ENCODE measurements around the gene IKZF2. TPM values are rescaled to one million over a fixed set of nuclear protein-coding genes. Genes with fewer than 3 reads are reported as not detected.

IKZF2 gene
- total and polyA plus RNA-seq, 9 donors, result 0.52 to 7.4 (median 5.0) TPM

DNA sequence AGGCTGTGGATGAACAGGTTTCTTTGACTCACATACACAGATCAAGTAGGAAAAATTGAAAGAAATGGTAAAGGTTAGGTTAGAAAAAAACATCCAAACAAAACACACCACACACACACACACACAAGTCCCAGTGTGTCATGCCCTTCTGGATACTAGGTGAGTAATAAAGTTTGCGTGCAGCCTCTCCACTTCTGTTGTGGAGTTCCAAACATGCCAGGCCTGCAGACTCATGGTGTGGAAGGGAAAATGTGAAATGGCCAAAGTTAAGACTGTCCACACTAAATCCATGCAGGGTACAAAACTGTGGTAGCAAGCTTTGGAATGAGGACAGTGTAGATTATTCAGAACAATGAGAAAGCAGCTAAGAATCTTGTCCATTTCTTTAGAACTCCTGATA, 114.6 kb downstream of the IKZF2 start:
- Histone ChIP-seq H3K27ac (no peak overlapping the region), H3K27me3 (no peaks in the 10 kb centered on the region), H3K4me1 (ENCODE audit: insufficient read depth) (no peaks in the 10 kb centered on the region), H3K4me3 (no peak overlapping the region), H3K36me3 (no peaks in the 10 kb centered on the region), H3K9me3 (no peaks in the 10 kb centered on the region)
- WGBS, 3 donors, result 0 to 41% (median 0%) methylated on average over 1 of the region's 1 CpG
- intact Hi-C loops (cut with DNase I), result no loop called here
- DNase-seq, result no peak
- TF ChIP-seq, protein P1, sequence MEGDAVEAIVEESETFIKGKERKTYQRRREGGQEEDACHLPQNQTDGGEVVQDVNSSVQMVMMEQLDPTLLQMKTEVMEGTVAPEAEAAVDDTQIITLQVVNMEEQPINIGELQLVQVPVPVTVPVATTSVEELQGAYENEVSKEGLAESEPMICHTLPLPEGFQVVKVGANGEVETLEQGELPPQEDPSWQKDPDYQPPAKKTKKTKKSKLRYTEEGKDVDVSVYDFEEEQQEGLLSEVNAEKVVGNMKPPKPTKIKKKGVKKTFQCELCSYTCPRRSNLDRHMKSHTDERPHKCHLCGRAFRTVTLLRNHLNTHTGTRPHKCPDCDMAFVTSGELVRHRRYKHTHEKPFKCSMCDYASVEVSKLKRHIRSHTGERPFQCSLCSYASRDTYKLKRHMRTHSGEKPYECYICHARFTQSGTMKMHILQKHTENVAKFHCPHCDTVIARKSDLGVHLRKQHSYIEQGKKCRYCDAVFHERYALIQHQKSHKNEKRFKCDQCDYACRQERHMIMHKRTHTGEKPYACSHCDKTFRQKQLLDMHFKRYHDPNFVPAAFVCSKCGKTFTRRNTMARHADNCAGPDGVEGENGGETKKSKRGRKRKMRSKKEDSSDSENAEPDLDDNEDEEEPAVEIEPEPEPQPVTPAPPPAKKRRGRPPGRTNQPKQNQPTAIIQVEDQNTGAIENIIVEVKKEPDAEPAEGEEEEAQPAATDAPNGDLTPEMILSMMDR (IDR thresholded peaks at IDR 0.05), result no peak
- TF ChIP-seq EP300 (IDR thresholded peaks at IDR 0.05) (no peak), POLR2A (IDR thresholded peaks at IDR 0.05) (no peak)

GRCh38 chr2:213034585-213034984, 116.8 kb downstream of the IKZF2 start:
- TF ChIP-seq POLR2A (IDR thresholded peaks at IDR 0.05) (no peak), EP300 (IDR thresholded peaks at IDR 0.05) (no peak)
- TF ChIP-seq, protein P1 (IDR thresholded peaks at IDR 0.05), result no peak
- no peaks in the 10 kb centered on the region for H3K4me1 ChIP-seq (ENCODE audit: insufficient read depth)
- intact Hi-C loops (cut with DNase I), result no loop called here
- H3K9me3 ChIP-seq, result no peaks in the 10 kb centered on the region
- no peaks in the 10 kb centered on the region for H3K36me3 ChIP-seq
- H3K4me3 ChIP-seq, result no peak overlapping the region
- 61 to 80% (median 62%) methylated on average over 3 of the region's 3 CpGs for WGBS, 3 donors
- H3K27me3 ChIP-seq, result no peaks in the 10 kb centered on the region
- no peak for DNase-seq
- no peak overlapping the region for H3K27ac ChIP-seq

- 89 to 92% (median 92%) methylated on average over 3 of the region's 3 CpGs for WGBS, 3 donors
- Histone ChIP-seq H3K4me1 (ENCODE audit: insufficient read depth) (no peaks in the 10 kb centered on the region), H3K27ac (no peak overlapping the region), H3K4me3 (no peak overlapping the region), H3K9me3 (no peaks in the 10 kb centered on the region), H3K27me3 (no peaks in the 10 kb centered on the region), H3K36me3 (no peaks in the 10 kb centered on the region)
- TF ChIP-seq, protein P1 (IDR thresholded peaks at IDR 0.05), result no peak
- TF ChIP-seq POLR2A (IDR thresholded peaks at IDR 0.05) (no peak), EP300 (IDR thresholded peaks at IDR 0.05) (no peak)
- no peak for DNase-seq
- intact Hi-C loops (cut with DNase I), result no loop called here
These were observed 118.8 kb downstream of the IKZF2 start for GRCh38 chr2:213032607-213033006.

GRCh38 chr2:213022987-213023386, 128.4 kb downstream of the IKZF2 start:
- Histone ChIP-seq H3K9me3 (no peaks in the 10 kb centered on the region), H3K36me3 (no peaks in the 10 kb centered on the region), H3K4me1 (ENCODE audit: insufficient read depth) (no peaks in the 10 kb centered on the region), H3K27ac (no peak overlapping the region), H3K27me3 (no peaks in the 10 kb centered on the region), H3K4me3 (no peak overlapping the region)
- TF ChIP-seq POLR2A (IDR thresholded peaks at IDR 0.05) (no peak), EP300 (IDR thresholded peaks at IDR 0.05) (no peak)
- TF ChIP-seq, protein P1 (IDR thresholded peaks at IDR 0.05), result no peak
- 42 to 71% (median 50%) methylated on average over 2 of the region's 2 CpGs for WGBS, 3 donors
- DNase-seq, result no peak
- intact Hi-C loops (cut with DNase I), result no loop called here

All from ovary (tissue), 9 donors.